Measurements from ENCODE around the gene RAB35.

Gene RAB35

DNA sequence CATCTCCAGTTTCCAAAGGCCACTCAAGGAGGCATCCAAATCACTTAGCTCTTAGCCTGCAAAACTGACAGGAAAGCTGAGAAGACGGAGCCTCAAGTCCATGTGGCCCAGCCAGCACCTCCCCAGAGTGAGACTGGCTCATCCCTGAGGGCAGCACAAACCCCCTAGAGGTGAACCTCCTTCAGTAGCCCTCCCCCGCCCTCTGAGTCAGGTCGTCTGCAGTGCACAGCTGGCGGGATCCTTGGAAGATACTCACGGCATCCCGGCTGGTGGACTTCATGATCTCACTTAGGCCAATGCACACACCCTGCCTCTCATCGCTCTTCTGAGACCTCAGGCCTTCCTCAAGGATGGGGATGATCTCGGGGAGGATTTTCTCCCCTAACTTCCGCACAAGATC lies 24.1 kb upstream of the RAB35 start:
- H3K4me3 Mint-ChIP-seq = no peak overlapping the region
- no peak for ATAC-seq

DNA sequence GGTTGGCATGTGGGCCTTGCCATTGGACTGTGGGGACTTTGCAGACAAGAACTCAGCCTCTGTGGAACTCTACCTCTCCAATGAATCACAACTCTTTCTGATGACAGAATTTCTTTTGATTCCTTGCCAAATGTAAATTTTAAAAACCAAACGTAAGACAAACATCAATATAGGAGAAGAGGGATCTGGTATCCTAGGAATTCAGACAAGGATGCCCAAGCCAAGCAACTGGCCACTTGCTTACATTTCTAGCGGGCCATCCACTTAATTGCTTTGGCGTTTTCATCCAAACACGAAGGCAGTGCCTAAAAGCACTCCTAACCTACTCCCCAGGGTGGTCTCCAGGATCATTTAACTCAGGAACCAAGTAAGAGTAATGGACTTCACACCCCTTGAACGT lies 23.4 kb upstream of the RAB35 start:
- no peak overlapping the region for H3K27ac Mint-ChIP-seq
- no peak overlapping the region for H3K4me3 Mint-ChIP-seq
- H3K27me3 Mint-ChIP-seq = no peaks in the 10 kb centered on the region
- H3K9me3 Mint-ChIP-seq = no peaks in the 10 kb centered on the region
- no peak for ATAC-seq
- H3K4me1 Mint-ChIP-seq = no peaks in the 10 kb centered on the region
- no peak for DNase-seq

More for the DNA sequence above, 24.1 kb upstream of the RAB35 start:
- Mint-ChIP-seq H3K4me1 (no peaks in the 10 kb centered on the region), H3K27me3 (no peaks in the 10 kb centered on the region), H3K9me3 (no peaks in the 10 kb centered on the region), H3K27ac (peak overlapping the region in 1 of 2 donors; percentile 67)
- DNase-seq = no peak

DNA sequence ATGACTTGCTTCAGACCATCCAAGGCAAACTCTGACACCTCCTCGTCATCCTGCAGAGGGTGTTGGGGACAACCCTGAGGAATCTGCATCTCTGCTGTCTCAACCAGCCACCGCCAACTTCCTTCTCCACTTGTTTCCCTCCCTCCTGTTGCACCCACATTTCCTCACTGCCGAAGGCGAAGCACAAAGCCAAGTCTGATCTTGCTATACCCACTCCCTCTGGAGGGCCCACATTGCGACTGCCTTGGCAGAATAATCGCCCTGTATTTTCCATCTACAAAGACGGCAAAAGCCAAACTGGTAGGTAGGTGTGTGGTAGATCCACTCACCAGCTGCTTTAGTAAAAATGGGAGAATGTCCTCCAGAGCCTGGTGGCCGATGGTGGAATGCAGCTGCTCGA lies 21.8 kb upstream of the RAB35 start:
- ATAC-seq = no peak
- Mint-ChIP-seq H3K9me3 (no peaks in the 10 kb centered on the region), H3K4me3 (no peak overlapping the region), H3K4me1 (no peaks in the 10 kb centered on the region), H3K27me3 (no peaks in the 10 kb centered on the region), H3K27ac (no peak overlapping the region)
- no peak for DNase-seq

DNA sequence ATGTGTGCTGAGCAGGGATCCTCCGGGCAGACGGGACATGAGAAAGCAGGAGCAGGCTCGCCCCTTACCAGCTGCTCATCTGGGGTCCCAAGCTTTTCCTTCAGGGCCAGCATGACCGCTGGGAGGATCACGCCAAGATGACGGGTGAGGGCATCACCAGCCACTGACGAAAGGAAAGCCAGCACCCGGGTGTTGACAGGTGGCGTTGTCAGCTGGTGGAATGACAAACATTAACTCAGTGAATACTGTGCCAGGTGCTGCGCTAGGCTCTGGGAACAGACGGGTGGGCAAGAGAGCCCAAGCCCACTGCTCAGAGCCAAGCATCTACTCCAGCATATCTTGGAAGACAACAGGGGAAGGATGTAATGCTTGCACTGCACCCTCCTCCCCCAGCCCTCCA lies 21.3 kb upstream of the RAB35 start:
- Mint-ChIP-seq H3K27me3 (no peaks in the 10 kb centered on the region), H3K4me3 (no peak overlapping the region)
- ATAC-seq = no peak

DNA sequence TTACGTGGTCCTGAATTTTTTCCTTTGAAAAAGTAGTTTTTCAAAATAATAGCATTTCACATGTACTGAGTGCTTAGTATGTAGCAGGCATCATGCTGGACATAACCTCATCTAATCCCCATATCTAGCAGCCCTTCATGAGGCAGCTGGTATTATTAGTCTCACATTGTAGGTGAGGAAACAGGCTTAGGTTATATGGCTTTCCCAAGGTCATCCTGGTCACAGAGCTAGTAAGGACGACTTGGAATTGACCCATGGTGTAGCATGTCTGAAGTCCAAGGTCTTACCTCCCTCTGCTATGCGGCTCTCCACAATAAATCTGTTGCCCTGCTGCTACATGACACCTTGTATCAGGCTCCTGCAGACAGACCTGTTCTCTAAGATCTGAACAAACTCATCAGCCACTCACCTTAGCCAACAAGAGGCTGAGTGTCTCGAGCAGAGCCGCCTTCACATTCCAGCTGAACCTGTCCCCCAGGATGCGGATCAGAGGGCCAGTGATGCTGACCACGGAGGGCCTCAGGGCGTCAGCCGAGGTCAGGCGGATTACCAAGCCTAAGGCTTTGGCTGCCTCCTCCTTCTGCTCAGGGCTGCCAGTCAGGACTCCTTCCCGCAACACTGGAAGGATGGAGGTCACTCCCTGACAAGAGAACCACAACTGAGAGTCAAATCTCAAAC lies 19.7 kb upstream of the RAB35 start:
- H3K9me3 Mint-ChIP-seq = no peaks in the 10 kb centered on the region

More for the DNA sequence above, 21.3 kb upstream of the RAB35 start:
- DNase-seq = no peak
- no peaks in the 10 kb centered on the region for H3K9me3 Mint-ChIP-seq
- H3K4me1 Mint-ChIP-seq = no peaks in the 10 kb centered on the region
- H3K27ac Mint-ChIP-seq = no peak overlapping the region

DNA sequence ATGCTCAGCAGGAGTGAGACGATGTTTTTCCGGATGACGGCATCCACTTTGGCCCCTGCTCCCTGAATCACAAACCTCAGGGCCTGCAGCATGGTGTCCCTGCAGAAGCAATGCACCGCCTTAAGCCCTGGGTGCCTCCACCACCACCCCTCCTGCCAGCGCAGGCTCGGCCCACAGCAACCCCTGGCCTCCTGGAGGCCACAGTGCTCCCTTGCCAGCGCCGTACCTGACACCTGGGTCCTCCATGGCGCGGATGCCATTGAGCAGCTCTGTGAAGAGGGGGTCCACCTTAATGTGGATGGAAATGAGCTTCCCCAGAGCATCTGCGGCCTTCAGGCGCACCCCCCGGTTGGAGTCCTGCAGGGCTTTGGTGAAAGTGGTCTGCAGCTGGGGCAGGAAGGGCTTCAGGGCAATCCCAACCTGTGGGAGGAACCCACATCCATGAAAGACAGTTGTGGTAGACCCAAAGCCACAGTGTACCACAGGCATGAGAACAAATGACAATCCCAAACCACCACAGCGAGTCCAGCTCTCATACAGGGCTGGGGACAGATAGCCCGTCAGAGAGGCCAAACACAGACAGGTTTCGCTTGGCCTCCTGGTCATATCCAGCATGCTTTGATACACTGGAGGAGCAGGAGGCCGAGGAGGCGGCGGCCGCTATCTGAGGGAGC lies 17.9 kb upstream of the RAB35 start:
- no peaks in the 10 kb centered on the region for H3K9me3 Mint-ChIP-seq
- H3K4me1 Mint-ChIP-seq = peaks cover 4% of the 10 kb centered on the region
- H3K27ac Mint-ChIP-seq = no peak overlapping the region
- ATAC-seq (no peak), DNase-seq (no peak)
- no peaks in the 10 kb centered on the region for H3K27me3 Mint-ChIP-seq
- no peak overlapping the region for H3K4me3 Mint-ChIP-seq

More for the DNA sequence above, 19.7 kb upstream of the RAB35 start:
- DNase-seq = no peak
- Mint-ChIP-seq H3K27ac (peak overlapping the region in 1 of 2 donors; percentile 27), H3K27me3 (no peaks in the 10 kb centered on the region), H3K4me3 (no peak overlapping the region), H3K4me1 (no peaks in the 10 kb centered on the region)
- ATAC-seq = no peak

DNA sequence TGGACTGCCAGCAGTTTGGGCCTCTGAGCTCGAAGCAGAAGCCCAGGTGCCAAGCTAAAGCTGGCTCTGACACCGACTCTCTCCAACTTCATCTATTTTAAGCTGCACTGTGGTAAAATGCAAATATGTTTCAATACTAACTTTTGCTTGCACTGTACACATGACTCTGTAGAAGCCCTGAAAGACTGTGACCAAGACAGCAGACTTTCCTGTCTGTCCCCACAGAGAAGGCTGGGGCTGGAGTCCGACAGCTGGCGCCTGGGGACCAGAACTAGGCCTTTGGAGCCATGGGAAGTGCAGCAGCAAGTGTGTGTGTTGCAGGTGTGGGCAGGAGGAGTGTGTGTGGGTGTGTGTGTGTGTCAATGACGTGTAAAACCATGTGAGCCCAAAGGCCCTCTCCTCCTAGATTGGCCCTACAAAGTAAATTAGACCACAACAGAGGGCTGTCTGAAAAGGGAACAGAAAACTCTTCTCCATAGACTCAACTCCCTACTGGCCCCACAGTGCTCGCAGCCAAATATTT lies 16.4 kb upstream of the RAB35 start:
- no peaks in the 10 kb centered on the region for H3K9me3 Mint-ChIP-seq
- DNase-seq (no peak), ATAC-seq (no peak)
- H3K27ac Mint-ChIP-seq = no peak overlapping the region
- H3K27me3 Mint-ChIP-seq = no peaks in the 10 kb centered on the region
- H3K4me1 Mint-ChIP-seq = peaks cover 10% of the 10 kb centered on the region
- H3K4me3 Mint-ChIP-seq = no peak overlapping the region

DNA sequence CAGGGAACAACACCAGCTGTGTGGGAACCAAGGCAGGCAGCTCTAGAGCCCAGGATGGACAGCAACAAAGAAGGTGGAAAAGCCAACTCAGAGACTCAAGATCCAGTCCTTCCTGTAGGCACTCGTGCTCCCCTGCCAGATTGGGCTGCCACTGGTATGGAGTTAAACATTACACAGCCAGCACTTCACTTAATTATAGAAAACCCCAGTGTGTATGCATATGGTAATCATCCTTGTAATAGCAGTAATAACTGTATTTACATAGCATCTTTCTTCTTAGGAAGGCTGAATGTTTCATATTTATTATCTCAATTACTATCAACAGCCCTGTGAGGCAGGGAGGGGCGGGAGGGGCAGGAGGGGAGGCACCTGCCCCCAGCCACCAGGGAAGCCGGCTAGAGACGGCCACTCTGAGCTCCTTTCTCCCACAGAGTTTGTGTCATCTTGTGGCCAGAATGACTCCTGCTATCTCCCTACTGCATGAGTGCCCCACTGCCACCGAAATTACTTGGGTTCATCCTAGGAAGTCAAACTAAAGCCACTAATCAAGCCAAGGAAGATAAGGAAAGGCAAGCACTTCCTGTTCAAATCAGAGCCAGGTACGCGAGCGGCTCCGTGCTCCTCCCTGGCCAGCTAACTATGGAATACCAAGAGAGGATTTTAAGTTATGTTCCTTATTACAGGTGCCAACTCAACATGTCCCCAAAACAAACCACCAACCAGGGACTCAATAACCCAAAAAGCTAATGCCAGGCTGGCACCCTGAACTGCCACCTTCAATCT lies 15.7 kb upstream of the RAB35 start:
- no peak overlapping the region for H3K4me3 Mint-ChIP-seq
- H3K27me3 Mint-ChIP-seq = no peaks in the 10 kb centered on the region
- H3K4me1 Mint-ChIP-seq = peaks cover 17% of the 10 kb centered on the region
- H3K9me3 Mint-ChIP-seq = no peaks in the 10 kb centered on the region
- DNase-seq (no peak), ATAC-seq (no peak)
- H3K27ac Mint-ChIP-seq = peak overlapping the region; percentile 34 to 76

DNA sequence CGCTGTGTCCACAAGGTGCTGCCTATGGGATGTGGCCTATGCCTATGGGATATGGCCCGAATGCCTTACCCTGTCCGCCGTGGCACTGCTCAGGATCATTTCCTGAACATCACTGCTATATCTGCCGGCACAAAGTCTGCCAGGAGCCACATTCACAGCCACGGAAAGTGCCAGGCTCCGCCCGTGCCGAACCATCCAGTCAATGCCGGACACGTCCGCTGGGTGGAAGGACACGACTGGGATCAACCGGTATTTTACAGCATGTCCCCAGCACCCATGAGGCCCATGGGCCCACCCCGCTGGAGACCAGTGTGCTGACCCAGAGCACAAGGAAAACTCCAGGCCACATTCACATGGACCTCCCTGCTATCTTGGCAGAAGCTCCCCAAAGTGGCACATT lies 14.6 kb upstream of the RAB35 start:
- Mint-ChIP-seq H3K4me3 (no peak overlapping the region), H3K4me1 (peaks cover 28% of the 10 kb centered on the region), H3K27me3 (no peaks in the 10 kb centered on the region), H3K27ac (no peak overlapping the region), H3K9me3 (no peaks in the 10 kb centered on the region)
- no peak for ATAC-seq
- no peak for DNase-seq

DNA sequence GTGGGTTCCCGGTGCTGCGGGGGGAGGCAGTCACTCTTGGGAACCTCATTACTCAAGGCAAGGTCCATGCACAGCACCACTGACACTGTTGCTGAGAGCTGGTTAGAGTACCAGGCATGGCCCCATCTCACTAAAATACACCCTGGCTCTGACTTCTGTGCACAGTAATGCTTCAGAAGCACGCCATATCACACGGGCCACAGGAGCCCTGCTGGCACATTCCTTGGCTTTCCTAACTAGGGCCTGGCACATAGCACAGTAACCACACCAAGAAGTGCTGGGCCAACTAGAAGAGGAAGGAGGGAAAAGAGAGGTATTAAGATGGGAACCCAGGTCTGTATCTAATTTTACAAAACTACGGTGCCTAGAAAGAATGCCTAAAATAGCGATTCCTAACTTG lies 13.5 kb upstream of the RAB35 start:
- H3K4me3 Mint-ChIP-seq = no peak overlapping the region
- DNase-seq (no peak), ATAC-seq (no peak)
- peak overlapping the region; percentile 7 to 60 for H3K27ac Mint-ChIP-seq
- H3K4me1 Mint-ChIP-seq = peaks cover 39% of the 10 kb centered on the region
- no peaks in the 10 kb centered on the region for H3K27me3 Mint-ChIP-seq
- H3K9me3 Mint-ChIP-seq = no peaks in the 10 kb centered on the region

DNA sequence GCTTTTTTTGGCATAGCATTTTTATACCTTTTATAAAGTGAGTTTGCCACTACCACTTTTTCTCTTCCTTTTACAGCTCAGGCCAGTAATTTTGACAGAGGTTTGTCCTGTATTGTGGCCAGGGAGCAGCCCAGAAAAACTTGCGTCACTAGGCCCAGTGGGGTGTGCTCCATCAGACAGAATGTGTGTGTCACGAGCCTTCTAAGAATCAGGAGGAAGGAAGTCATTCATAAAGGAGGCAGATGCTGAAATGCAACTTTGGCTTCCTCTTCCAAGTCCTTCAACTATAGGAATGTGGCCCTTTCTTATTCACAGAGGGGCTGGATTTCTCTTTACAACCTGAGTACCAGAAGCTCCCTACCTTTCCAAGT lies 10.1 kb upstream of the RAB35 start:
- no peak overlapping the region for H3K4me3 Mint-ChIP-seq
- ATAC-seq (no peak), DNase-seq (no peak)
- no peaks in the 10 kb centered on the region for H3K27me3 Mint-ChIP-seq
- no peaks in the 10 kb centered on the region for H3K9me3 Mint-ChIP-seq
- peak overlapping the region; percentile 84 to 95 for H3K27ac Mint-ChIP-seq
- peaks cover 65% of the 10 kb centered on the region for H3K4me1 Mint-ChIP-seq

DNA sequence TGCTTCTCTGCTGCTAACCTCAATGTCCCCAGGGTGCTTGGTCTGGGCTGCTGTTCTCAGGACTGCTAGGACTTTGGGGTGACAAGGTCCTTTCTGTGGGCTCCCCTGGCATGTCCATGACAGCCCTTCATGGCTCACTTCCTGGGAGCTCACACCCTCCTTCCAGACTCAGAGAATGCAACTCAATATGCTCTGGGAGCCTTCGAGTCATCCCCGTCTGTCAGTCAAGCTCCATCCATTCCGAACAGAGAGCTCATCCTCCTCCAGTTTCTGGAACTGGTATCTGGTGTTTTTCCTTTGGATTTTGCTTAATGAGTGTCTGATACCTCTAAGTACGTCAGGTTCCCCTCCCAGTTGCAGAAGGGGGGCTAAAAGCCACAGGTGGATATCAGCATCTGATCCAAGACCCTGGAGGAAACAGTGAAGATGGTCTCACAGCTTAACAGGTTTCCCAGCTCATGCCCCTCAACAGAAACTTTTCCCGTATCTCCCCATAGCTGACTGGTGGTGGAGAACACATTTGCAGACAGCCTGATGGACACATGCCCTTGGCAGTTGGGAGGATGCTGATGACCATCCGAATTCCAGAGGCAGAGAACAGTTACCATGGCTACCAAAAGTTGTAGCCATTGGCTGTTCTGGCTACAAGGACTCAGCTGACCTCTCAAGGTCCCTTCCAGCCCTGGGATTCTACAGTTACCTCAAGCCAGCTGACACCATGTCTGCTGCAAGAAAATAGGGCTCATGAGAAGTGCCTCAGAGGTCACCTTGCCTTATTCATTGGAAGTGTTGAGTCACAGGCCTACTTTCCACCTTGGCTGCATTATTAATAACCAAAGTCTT lies 9.5 kb upstream of the RAB35 start:
- Mint-ChIP-seq H3K9me3 (no peaks in the 10 kb centered on the region), H3K27me3 (no peaks in the 10 kb centered on the region), H3K27ac (peak overlapping the region in 1 of 2 donors; percentile 84), H3K4me3 (no peak overlapping the region), H3K4me1 (peaks cover 71% of the 10 kb centered on the region)
- DNase-seq (no peak), ATAC-seq (no peak)

DNA sequence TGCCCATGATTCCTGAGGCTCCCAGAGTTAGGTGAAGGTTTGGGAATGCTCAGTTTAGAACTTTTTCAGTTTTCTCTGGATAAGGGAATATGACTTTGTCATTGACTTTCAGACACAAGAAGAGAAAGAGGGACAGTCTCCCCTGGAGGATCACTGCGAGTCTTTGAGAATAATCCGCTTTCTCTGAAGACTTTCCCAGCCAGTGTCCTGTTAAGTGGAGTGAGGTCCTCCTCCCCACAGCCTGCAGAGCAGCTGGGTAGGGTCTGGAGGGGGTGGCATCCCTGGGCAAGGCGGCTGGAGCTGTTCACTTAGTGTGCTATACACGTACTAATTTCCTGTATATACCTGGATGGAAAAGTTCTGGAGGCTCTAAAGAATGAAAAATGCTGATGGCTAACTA lies 8.5 kb upstream of the RAB35 start:
- Mint-ChIP-seq H3K9me3 (no peaks in the 10 kb centered on the region), H3K27ac (no peak overlapping the region), H3K4me1 (peaks cover 80% of the 10 kb centered on the region), H3K27me3 (no peaks in the 10 kb centered on the region), H3K4me3 (no peak overlapping the region)
- ATAC-seq (no peak), DNase-seq (no peak)

DNA sequence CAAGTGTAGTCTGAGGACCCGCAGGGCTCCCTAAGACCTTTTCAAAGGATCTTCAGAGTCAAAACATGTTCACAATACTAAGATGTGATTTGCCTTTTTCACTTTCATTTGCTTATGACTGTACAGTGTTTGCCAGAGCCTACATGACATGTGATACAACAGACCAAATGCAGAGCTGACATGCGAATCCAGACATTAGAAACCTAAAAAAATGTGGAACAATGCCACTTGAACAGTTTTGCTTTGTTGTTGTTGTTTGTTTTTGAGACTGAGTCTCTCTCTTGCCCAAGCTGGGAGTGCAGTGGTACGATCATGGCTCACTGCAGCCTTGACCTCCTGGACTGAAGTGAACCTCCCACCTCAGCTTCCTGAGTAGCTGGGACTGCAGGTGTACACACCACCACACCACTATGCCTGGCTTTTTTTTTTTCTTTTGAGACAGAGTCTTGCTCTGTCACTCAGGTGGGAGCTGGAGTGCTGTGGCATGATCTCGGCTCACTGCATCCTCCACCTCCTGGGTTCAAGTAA lies 5.3 kb upstream of the RAB35 start:
- Mint-ChIP-seq H3K27me3 (no peaks in the 10 kb centered on the region), H3K4me1 (peaks cover 85% of the 10 kb centered on the region), H3K4me3 (peak overlapping the region; percentile 22 to 58), H3K27ac (peak overlapping the region in 1 of 2 donors; percentile 71), H3K9me3 (no peaks in the 10 kb centered on the region)
- peak in 1 of 2 donors; percentile 25 for DNase-seq
- ATAC-seq = peak; percentile 72

DNA sequence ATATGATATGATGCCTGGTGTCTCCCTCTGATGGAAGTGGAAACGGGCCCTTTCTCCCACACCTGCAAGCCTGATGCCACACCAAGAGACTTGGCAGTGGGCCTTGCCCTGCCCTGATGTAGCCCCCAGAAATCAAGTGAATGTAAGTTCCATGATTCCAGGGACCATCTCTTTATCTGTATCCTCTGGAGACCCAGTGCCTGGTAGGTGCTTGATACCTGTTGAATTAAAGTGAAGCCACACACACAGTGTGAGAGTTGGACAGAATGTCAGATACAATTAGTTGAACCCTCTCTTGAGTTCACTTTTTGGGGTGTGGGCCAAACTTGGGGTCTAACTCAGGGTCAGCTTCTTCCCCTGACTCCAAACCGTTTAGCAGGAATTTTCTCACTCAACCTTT lies 4.8 kb upstream of the RAB35 start:
- Mint-ChIP-seq H3K9me3 (no peaks in the 10 kb centered on the region), H3K4me3 (peak overlapping the region; percentile 22 to 58), H3K27me3 (no peaks in the 10 kb centered on the region), H3K27ac (peak overlapping the region in 1 of 2 donors; percentile 31), H3K4me1 (peaks cover 80% of the 10 kb centered on the region)
- ATAC-seq = peak; percentile 1
- no peak for DNase-seq
